NCI-H2196 treated with DMSO at 0.1 percent for 48 hours (cell line): Measurements from ENCODE around the gene KCNJ6.

Source experiments
- DNase-seq: peaks from one replicate; lab custom pipeline; 2025; ENCODE audit not compliant: unreplicated experiment; lab: John Stamatoyannopoulos, UW

Gene KCNJ6

DNA sequence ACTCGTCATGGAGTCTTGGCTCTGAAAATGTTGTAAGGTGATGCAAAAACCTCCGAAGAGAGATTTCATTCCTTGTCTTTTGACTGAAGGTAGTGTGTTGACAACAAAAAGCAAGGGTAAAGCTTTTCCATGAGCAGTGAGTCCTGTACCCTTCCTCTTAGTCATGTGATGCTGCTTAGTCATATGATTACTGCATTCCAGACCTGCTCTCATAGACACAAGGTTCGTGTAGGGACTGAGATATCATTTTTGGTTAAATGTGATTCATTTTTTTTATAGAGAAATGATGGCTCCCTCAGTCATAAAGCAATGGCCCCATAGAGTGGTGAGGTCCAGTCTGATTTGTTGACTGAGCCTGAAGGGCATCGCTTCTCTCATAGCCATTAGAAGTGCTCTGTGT is 9.2 kb downstream of the KCNJ6 start:
- no peak for DNase-seq

DNA sequence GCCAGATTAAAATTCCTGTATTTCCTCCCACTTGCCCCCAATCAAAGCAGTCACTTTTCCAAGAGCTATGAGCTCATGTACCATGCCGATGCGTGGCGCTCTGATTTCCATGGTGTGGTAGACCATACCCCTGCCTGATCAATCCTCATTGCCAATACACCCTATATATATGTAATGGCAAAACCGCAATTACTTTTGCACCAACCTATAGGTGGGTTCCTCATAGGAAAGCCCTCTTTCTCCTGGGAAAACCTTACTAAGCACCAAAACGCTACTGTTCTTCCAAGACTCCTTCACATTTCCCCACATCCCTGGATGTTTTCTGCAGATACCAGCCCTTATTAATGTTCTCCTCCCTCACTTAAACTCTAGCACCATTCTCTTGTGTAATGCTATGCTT is 11.0 kb downstream of the KCNJ6 start:
- no peak for DNase-seq

GRCh38 chr21:37904856-37905255 is 11.4 kb downstream of the KCNJ6 start:
- DNase-seq: no peak

DNA sequence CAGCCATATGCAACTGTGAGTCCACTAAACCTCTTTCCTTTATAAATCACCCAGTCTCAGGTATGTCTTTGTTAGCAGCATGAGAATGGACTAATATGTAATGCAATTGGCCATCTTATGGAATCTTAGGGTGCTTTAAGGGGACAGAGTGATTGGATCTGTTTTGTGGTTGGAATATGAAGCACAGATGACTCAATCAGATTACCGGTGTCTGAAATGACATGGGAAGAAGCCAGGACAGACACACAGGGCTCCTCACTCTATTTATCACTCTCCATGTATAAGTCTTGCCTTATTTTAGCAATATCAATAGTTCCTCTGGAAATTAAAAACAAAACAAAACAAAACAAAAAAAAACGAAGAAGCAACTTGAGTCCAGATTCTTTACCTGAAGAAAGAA is 12.9 kb downstream of the KCNJ6 start:
- DNase-seq: no peak

- DNase-seq: no peak
Measured at GRCh38 chr21:37899146-37899545, 17.1 kb downstream of the KCNJ6 start.

- no peak for DNase-seq
Measured at GRCh38 chr21:37896788-37897187, 19.5 kb downstream of the KCNJ6 start.

- no peak for DNase-seq
Measured at GRCh38 chr21:37891972-37892371, 24.3 kb downstream of the KCNJ6 start.

- DNase-seq: no peak
Measured at GRCh38 chr21:37888659-37889058, 27.6 kb downstream of the KCNJ6 start.

- no peak for DNase-seq
Measured at GRCh38 chr21:37886726-37887299, 29.4 kb downstream of the KCNJ6 start.

DNA sequence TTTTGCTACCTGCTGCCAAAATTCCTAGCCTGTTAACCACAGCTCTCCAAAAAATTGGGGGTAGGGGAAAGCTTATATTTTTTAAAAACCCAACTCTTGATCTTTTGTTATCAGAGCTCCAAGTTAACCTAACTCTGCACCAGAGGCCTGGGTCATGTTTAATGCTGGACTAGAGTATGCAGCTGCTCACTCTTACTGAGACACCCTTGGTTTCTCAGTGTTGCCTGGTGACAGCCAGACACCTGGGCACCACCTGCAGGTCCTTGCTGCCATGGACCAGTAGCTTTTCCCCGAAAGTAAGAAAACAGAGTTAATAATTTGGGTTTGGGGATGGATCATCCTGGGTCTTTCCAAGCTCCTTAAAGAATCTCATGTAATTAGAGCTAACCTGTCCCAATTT is 30.1 kb downstream of the KCNJ6 start:
- no peak for DNase-seq

DNA sequence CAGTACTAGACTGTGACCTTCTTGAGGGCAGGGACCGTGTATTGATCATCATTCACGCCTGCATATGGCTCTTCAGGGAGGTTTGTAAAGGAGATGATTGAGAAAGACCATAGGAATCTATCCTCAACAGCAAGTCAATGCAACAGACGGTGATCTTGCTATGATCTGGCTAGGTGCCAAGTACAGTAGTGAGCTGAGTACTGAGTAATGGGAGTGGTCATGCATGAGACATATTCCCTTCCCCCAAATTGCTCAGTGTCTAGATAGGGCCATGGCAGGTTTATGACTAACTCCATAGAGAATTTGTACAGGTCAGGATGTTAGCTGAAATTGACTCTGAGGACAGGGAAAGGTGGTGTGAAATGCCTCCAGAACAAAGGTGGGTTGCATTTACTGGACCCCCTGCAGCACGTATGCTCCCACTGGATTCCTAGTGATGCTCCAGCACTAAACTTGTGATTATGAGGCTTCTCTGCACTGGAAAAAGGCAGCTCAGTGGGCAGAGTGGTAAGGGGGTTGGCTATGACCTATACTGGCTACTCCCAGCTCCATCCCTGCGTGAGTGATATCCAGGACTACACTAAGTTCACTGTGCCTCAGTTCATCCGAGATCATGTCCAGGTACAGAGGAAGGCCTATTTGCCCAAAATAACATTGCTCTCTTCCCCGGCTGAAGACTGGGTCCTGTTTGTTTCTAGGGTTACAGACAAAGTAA is 37.2 kb downstream of the KCNJ6 start:
- no peak for DNase-seq

DNA sequence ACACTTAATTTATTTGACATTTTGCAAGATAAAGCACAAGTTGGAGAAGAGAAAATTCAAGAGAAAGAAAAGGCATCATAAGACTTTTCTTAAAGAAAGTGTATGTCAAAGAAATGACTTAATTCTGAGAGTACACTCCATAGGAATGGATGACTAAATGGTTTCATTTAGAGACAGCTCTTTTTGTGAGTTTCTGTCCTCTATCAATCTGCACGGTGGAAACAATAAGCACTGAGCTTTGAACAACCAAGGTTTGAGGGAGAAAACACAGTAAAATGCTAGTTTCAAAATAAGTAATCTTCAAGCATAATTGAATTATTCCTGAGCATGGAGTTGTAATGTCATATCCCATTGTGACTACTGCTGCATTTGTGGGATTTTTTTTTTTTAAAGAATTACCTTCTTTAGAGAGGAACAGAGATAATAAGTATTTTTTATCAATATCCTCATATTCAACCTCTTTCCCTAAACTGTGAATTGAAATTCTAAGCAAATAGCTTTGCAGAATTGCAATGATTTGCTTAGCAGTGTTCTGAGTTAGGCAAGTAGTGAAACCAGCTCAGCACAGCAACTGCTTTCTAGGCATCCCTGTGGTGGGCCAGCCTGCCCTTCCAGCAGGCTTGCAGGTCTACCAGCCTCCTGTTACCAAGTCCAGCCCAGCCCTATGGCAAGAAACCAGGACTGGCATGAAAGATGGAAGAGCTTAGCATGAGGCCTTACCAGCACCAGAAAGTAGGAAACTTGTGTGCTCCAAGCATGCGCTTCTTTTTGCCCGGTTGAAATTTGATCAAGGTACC is 38.2 kb downstream of the KCNJ6 start:
- DNase-seq: no peak

DNA sequence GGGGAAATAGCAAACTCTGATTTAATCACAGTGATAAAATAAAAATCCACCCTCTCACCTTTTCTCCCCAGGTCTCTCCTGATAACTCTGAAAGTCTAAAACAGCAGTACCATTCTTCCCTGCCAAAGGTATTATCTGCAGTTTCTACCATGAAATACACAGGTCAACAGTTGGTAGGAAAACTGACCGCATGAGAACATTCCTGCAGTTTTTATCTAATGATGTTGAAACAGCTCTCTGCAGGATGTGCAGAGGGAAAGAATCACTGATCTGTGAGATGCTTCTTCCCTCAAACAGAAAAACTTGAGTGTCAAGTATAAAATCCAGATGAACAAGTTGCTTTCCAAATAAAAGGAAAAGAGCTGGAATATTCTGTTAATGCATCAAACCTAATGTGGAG is 39.1 kb downstream of the KCNJ6 start:
- no peak for DNase-seq

DNA sequence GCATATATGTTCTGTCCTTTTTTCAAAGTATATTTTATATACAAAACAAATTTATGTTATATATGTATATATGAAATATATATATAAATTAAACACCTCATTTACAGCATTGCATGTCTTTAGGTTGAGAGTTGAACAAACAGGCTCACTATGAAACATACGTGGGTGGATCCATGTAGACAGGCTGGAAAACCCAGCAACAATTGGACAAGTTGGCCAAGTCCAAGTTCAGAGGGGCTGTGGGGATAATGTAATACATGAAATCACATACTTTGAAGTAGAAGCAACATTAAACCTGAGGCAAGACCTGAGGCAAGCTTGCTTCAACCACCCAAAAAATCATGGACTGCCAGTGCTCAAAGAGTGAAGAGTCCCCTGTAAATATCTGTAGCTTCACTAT is 39.7 kb downstream of the KCNJ6 start:
- no peak for DNase-seq

DNA sequence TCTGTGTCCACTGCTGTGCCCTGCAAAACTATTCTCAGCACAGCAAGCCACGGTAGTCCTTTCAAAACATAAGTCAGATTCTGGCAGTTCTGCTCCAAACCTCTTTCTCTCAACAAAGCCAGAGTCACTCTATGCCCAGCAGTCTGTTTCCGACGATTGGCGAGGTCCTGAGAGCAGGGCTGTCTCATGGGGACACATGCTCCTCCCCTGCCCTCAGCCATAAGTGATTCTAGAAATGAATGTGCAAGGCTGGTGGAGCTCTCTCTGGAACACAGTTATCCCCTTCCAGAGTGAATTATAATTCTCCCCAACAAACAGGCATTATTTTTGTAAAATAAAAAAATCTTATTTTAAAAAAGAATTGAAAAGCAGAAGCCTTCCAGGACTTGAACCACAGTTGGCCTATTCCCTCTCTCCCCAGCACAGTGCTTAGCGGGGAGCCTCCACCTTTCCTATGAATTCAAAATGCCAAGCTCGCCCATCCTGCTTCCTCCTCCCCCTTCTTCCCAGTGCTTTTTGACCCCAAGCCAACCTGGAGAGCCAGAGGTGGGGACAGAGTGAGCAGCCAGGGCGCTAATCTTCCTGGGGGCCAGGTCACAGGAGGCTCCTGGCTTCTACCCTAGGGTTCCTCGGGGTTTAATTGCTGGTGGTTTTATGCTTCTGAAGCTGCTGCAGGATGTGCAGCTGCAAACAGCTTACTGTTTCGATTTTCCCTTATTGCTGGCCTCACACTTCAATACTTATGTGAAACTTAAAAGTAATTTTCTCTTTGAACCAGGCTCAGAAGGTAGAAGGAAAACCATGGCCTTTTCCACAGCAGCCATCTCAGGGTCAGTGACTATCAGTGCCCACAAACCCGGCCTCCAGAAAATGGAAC is 41.1 kb downstream of the KCNJ6 start:
- DNase-seq: no peak

DNA sequence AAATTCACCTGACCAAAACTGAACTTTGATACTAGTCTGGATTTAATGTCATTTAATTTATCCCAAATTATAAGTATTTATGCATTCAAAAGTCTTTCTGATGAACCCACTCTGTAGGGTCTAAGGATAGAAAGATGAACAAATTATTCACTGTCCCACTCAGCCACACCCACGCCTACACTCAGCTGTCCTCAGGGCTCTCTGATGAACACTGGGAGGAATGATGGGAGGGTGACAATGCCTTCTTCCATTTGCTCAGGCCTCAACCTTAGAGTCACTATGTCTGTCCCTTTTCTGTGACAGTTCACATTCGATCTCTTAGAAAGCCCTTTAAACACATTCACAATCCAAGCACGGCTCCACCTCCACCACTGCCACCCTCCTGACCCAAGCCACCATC is 41.8 kb downstream of the KCNJ6 start:
- no peak for DNase-seq

- no peak for DNase-seq
Measured at GRCh38 chr21:37873655-37874054, 42.6 kb downstream of the KCNJ6 start.

GRCh38 chr21:37871121-37871862 is 45.0 kb downstream of the KCNJ6 start:
- no peak for DNase-seq

- no peak for DNase-seq
Measured at GRCh38 chr21:37870221-37870620, 46.0 kb downstream of the KCNJ6 start.

- no peak for DNase-seq
Measured at GRCh38 chr21:37869661-37870060, 46.6 kb downstream of the KCNJ6 start.
